Fibroblast of the aortic adventitia (primary cell): ENCODE measurements around the gene GOLPH3. TPM values are rescaled to one million over a fixed set of nuclear protein-coding genes. Genes with fewer than 3 reads are reported as not detected.
"Not testable (repeated sequence)": the region's sequence is repeated elsewhere in the genome, so short reads cannot be mapped to it uniquely, and the experiment has no call there.

ENCODE experiments used
- DNase-seq: peaks from one replicate; pipeline ENCODE4 v3.0.0-alpha.2; 2010; ENCODE audit warnings: low read depth
- H3K4me3 ChIP-seq: 2 replicates; pipeline ENCODE4 v1.5.1; 2011; ENCODE audit warnings: low read depth, mild to moderate bottlenecking, control low read depth, low read length, moderate library complexity
- CTCF ChIP-seq: IDR thresholded peaks from 2 replicates; pipeline ENCODE4 v1.5.1; 2011; ENCODE audit warnings: mild to moderate bottlenecking, low read length, control low read depth, inconsistent platforms; ENCODE audit not compliant: insufficient read depth
- small RNA-seq: library from RNA; depleted of rRNA; stranded (forward); fragments of <200 nt; gene quantifications from one replicate; pipeline ENCODE3, GENCODE V24; 2012
- total RNA-seq: library from RNA; depleted of rRNA; stranded (reverse); fragments of >200 nt; gene quantifications from 2 replicates; pipeline ENCODE4 v1.2.3, GENCODE V29; 2012; ENCODE audit warnings: low replicate concordance

Gene GOLPH3
- total RNA-seq, 1 donor, result 104 TPM

GRCh38 chr5:32088214-32088613, 85.9 kb downstream of the GOLPH3 start:
- DNase-seq, result no peak
- no peak overlapping the region for H3K4me3 ChIP-seq
- TF ChIP-seq CTCF, result no peak

DNA sequence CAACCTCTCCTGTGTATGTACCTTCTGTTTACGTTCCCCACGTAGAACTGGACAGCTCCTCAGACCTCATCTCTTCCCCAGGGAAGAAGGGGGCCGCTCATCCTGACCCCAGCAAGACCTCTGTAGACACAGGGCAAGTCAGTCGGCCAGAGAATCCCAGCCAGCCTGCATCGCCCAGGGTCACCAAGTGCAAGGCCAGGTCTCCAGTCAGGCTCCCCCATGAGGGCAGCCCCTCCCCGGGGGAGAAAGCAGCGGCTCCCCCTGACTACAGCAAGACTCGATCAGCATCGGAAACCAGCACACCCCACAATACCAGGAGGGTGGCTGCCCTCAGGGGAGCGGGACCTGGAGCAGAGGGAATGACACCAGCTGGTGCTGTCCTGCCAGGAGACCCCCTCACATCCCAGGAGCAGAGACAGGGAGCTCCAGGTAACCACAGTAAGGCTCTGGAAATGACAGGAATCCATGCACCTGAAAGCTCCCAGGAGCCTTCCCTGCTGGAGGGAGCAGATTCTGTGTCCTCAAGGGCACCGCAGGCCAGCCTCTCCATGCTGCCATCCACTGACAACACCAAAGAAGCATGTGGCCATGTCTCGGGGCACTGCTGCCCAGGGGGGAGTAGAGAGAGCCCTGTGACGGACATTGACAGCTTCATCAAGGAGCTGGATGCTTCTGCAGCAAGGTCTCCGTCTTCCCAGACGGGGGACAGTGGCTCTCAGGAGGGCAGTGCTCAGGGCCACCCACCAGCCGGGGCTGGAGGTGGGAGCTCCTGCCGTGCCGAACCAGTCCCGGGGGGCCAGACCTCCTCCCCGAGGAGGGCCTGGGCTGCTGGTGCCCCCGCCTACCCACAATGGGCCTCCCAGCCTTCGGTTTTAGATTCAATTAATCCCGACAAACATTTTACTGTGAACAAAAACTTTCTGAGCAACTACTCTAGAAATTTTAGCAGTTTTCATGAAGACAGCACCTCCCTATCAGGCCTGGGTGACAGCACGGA, 86.7 kb downstream of the GOLPH3 start:
- no peak for DNase-seq
- no peak overlapping the region for H3K4me3 ChIP-seq
- no peak for TF ChIP-seq CTCF

DNA sequence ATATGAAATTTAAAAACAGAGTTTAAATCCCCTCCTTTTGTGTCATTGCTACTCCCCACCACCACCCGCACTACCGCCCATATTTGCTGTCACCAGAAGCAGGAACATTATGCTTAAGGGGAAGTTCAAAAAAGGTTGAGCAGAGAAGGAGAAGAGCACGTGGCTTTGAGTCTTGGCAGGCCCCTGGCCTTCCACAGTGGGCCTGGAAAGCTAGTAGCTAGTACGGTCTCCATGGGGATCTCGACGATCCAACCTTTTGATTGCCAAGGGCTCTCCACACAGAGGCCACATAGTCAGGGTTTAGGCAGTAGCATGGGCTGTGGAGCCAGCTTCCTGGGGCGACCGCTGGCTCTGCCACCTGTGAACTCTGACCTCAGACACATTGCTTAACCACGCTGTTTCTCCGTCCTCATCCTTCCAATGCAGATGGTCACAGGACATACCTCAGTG, 90.1 kb downstream of the GOLPH3 start:
- no peak for DNase-seq
- no peak for TF ChIP-seq CTCF
- H3K4me3 ChIP-seq, result no peak overlapping the region

- TF ChIP-seq CTCF, result no peak
- no peak overlapping the region for H3K4me3 ChIP-seq
- DNase-seq, result no peak
These were observed 91.4 kb downstream of the GOLPH3 start for GRCh38 chr5:32082701-32083100.

DNA sequence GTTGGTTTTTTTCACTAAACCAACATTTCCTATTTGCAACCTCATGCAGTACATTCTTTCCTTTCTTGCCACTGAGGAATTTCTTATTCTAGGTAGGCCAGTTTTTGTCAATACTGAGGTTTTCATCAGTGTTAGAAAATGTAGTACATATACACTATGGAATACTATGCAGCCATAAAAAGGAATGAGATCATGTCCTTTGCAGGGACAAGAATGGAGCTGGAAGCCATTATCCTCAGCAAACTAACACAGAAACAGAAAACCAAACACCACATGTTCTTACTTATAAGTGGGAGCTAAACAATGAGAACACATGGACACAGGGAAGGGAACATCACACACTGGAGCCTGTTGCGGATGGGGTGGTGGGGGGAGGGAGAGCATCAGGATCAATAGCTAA, 93.6 kb downstream of the GOLPH3 start:
- DNase-seq, H3K4me3 ChIP-seq: not testable (repeated sequence)

- DNase-seq, result not testable (repeated sequence)
These were observed 95.3 kb downstream of the GOLPH3 start for GRCh38 chr5:32078855-32079254.

GRCh38 chr5:32076699-32077695, 97.1 kb downstream of the GOLPH3 start:
- TF ChIP-seq CTCF, result peak; percentile 81
- H3K4me3 ChIP-seq, result no peak overlapping the region
- peak; percentile 72 for DNase-seq

More at GRCh38 chr5:32078855-32079254, 95.3 kb downstream of the GOLPH3 start:
- H3K4me3 ChIP-seq, result not testable (repeated sequence)

Small RNA genes lying within 50 kb of the gene (small RNA-seq; reads per million reads assigned to genes)
- gene RF00019, result not detected

Other genes starting within 250 kb of the GOLPH3 start
- gene MTMR12, start 138.6 kb upstream of the GOLPH3 start, total RNA-seq, result 12.8 and 17.1 TPM in 2 replicates